Stimulated activated naive CD4-positive, alpha-beta T cell treated with Interleukin-2 at 50 U/mL for 16 hours (primary cell): ENCODE measurements around the gene IGFBP1.

Experiments used
- DNase-seq: peaks from one replicate; lab custom pipeline; 2025; lab: John Stamatoyannopoulos, UW

IGFBP1 gene

GRCh38 chr7:45881280-45881758, 7.0 kb upstream of the IGFBP1 start:
- no peak for DNase-seq

GRCh38 chr7:45881759-45882464, 6.4 kb upstream of the IGFBP1 start:
- DNase-seq = no peak

GRCh38 chr7:45882465-45882810, 5.8 kb upstream of the IGFBP1 start:
- no peak for DNase-seq

GRCh38 chr7:45884136-45884535, 4.2 kb upstream of the IGFBP1 start:
- no peak for DNase-seq

GRCh38 chr7:45885264-45885882, 2.9 kb upstream of the IGFBP1 start:
- no peak for DNase-seq

GRCh38 chr7:45886931-45887667, 1.2 kb upstream of the IGFBP1 start:
- DNase-seq = no peak

- no peak for DNase-seq
These were observed 692 bp downstream of the IGFBP1 start for GRCh38 chr7:45888993-45889366.

- DNase-seq = no peak
These were observed 1.2 kb downstream of the IGFBP1 start for GRCh38 chr7:45889367-45890067.

GRCh38 chr7:45890125-45890901, 2.0 kb downstream of the IGFBP1 start:
- no peak for DNase-seq

GRCh38 chr7:45890902-45891461, 2.7 kb downstream of the IGFBP1 start:
- no peak for DNase-seq

- DNase-seq = no peak
These were observed 3.4 kb downstream of the IGFBP1 start for GRCh38 chr7:45891462-45892402.

GRCh38 chr7:45892407-45893035, 4.2 kb downstream of the IGFBP1 start:
- no peak for DNase-seq

GRCh38 chr7:45893374-45893995, 5.2 kb downstream of the IGFBP1 start:
- DNase-seq = no peak

- no peak for DNase-seq
These were observed 5.8 kb downstream of the IGFBP1 start for GRCh38 chr7:45893996-45894664.

- DNase-seq = no peak
These were observed 6.4 kb downstream of the IGFBP1 start for GRCh38 chr7:45894665-45895062.

GRCh38 chr7:45897042-45897690, 8.9 kb downstream of the IGFBP1 start:
- DNase-seq = no peak

GRCh38 chr7:45898222-45898621, 9.9 kb downstream of the IGFBP1 start:
- no peak for DNase-seq

GRCh38 chr7:45901566-45901965, 13.3 kb downstream of the IGFBP1 start:
- DNase-seq = no peak
